DOHH2 (cell line): ENCODE measurements around the gene GRHL3.

ENCODE experiments used
- H3F3A ChIP-seq: fragments of 200-600 bp; sonication (generic), shearing (Covaris generic); 2 replicates; pipeline ENCODE4 v1.6.0; 2016; ENCODE audit warnings: antibody characterized with exemption, mild to moderate bottlenecking; ENCODE audit not compliant: control insufficient read depth, insufficient read depth
- H3K27ac ChIP-seq: fragments of 200-600 bp; sonication (generic); 2 replicates; pipeline ENCODE4 v1.5.1; 2014; ENCODE audit warnings: low read depth, mild to moderate bottlenecking, low read length, moderate library complexity
- H3K27me3 ChIP-seq: fragments of 200-600 bp; sonication (generic); 2 replicates; pipeline ENCODE4 v1.6.1; 2014; ENCODE audit warnings: mild to moderate bottlenecking, low read length, mixed read lengths; ENCODE audit not compliant: control insufficient read depth
- H3K36me3 ChIP-seq: fragments of 200-600 bp; sonication (generic); 2 replicates; pipeline ENCODE4 v1.6.1; 2014; ENCODE audit warnings: mild to moderate bottlenecking, low read length, moderate library complexity, mixed read lengths; ENCODE audit not compliant: control insufficient read depth
- H3K4me1 ChIP-seq: fragments of 200-600 bp; sonication (generic); 2 replicates; pipeline ENCODE4 v1.6.1; 2014; ENCODE audit warnings: mild to moderate bottlenecking, low read length, mixed read lengths; ENCODE audit not compliant: control insufficient read depth
- H3K4me2 ChIP-seq: fragments of 200-600 bp; sonication (generic); 2 replicates; pipeline ENCODE4 v1.6.0; 2014; ENCODE audit warnings: mild to moderate bottlenecking, low read length, moderate library complexity
- H3K4me3 ChIP-seq: fragments of 200-600 bp; sonication (generic); 2 replicates; pipeline ENCODE4 v1.5.1; 2014; ENCODE audit warnings: mild to moderate bottlenecking, low read length, mixed read lengths
- H3K79me2 ChIP-seq: fragments of 200-600 bp; sonication (generic); 2 replicates; pipeline ENCODE4 v1.6.1; 2014; ENCODE audit warnings: mild to moderate bottlenecking, low read length, mixed read lengths; ENCODE audit not compliant: control insufficient read depth
- H3K9me2 ChIP-seq: fragments of 200-600 bp; sonication (generic); replicated peaks from 2 replicates; pipeline ENCODE4 v1.6.1; 2014; ENCODE audit warnings: mild to moderate bottlenecking, low read length, mixed read lengths; ENCODE audit not compliant: control insufficient read depth
- H3K9me3 ChIP-seq: fragments of 200-600 bp; sonication (generic); 2 replicates; pipeline ENCODE4 v1.6.1; 2014; ENCODE audit warnings: antibody characterized with exemption, low read length, mixed read lengths; ENCODE audit not compliant: control insufficient read depth, insufficient read depth
- H4K20me1 ChIP-seq: fragments of 200-600 bp; sonication (generic); 2 replicates; pipeline ENCODE4 v1.6.0; 2014; ENCODE audit warnings: low read depth, mild to moderate bottlenecking, antibody characterized with exemption, low read length, moderate library complexity; ENCODE audit not compliant: control insufficient read depth, insufficient read depth
- EZH2phosphoT487 ChIP-seq: fragments of 200-600 bp; sonication (generic); IDR thresholded peaks from 2 replicates; pipeline ENCODE4 v1.6.1; 2017; ENCODE audit warnings: borderline replicate concordance, mild to moderate bottlenecking, antibody characterized with exemption, low read length, moderate library complexity, mixed read lengths
- TF ChIP-seq, protein P1 (sequence below): fragments of 200-600 bp; sonication (generic); IDR thresholded peaks from one replicate; pipeline ENCODE4 v1.5.1; 2014; ENCODE audit warnings: antibody characterized with exemption, mild to moderate bottlenecking, low read depth, low read length; ENCODE audit not compliant: poor library complexity, severe bottlenecking

GRHL3 gene

DNA sequence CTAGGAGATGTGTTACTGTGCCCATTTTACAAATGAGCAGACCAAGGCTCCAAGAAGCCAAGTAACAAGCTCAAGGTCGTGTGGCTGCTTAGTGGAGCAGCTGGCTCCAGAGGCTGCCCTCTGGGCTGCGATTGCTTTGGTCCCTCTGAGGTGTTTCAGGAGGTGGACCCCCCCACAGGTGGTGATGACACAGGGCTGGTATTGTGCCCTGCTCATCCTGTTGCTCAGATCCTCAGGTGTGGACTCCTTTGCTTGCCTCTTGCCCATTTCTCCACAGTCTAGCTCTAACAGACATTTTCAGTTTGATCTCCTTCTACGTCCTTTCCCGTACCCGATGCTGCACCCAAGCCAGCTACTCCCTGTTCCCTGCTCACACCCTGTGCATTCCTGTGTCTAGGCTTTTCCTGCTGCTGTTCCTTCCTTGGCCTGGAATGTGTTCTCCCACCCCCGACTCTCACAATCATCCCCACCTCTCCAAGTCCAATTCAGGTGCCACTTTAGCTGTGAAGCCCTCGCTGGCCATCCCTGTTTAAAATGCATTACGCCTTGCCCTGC, 28.1 kb upstream of the GRHL3 start:
- H3K27me3 ChIP-seq, result peaks cover 2% of the 10 kb centered on the region; the same call in 1 of the 2 replicates
- H3F3A ChIP-seq, result no peaks in the 10 kb centered on the region
- H3K79me2 ChIP-seq, result no peaks in the 10 kb centered on the region
- no peaks in the 10 kb centered on the region for H3K36me3 ChIP-seq
- no peaks in the 10 kb centered on the region for H4K20me1 ChIP-seq
- no peaks in the 10 kb centered on the region for H3K4me1 ChIP-seq
- H3K27ac ChIP-seq, result no peak overlapping the region
- no peaks in the 10 kb centered on the region for H3K9me2 ChIP-seq
- TF ChIP-seq, protein P1, sequence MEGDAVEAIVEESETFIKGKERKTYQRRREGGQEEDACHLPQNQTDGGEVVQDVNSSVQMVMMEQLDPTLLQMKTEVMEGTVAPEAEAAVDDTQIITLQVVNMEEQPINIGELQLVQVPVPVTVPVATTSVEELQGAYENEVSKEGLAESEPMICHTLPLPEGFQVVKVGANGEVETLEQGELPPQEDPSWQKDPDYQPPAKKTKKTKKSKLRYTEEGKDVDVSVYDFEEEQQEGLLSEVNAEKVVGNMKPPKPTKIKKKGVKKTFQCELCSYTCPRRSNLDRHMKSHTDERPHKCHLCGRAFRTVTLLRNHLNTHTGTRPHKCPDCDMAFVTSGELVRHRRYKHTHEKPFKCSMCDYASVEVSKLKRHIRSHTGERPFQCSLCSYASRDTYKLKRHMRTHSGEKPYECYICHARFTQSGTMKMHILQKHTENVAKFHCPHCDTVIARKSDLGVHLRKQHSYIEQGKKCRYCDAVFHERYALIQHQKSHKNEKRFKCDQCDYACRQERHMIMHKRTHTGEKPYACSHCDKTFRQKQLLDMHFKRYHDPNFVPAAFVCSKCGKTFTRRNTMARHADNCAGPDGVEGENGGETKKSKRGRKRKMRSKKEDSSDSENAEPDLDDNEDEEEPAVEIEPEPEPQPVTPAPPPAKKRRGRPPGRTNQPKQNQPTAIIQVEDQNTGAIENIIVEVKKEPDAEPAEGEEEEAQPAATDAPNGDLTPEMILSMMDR, result no peak
- no peak for TF ChIP-seq EZH2phosphoT487
- no peak overlapping the region for H3K4me3 ChIP-seq
- H3K9me3 ChIP-seq, result no peaks in the 10 kb centered on the region
- no peak overlapping the region for H3K4me2 ChIP-seq

DNA sequence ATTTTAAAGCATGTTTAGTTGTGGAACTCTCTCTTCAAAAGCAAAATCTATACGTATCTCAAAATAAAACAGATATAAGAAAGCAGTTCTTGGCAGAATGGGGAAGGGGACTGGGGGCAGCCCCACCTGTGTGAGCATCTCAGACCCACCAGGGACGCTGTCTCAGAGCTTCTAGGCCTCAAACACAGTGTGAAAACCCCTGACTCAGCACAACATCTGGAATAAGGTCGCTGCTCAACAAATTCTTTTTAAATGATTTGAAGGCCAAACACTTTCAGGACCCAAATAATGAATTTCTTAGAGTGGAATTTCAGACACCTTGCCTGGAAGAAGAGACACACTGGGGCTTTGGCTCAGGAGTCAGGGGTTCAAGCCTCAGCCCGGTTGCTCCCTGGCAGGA, 27.1 kb upstream of the GRHL3 start:
- Histone ChIP-seq H3K4me1 (no peaks in the 10 kb centered on the region), H3F3A (no peaks in the 10 kb centered on the region), H4K20me1 (no peaks in the 10 kb centered on the region), H3K36me3 (no peaks in the 10 kb centered on the region), H3K27ac (no peak overlapping the region), H3K4me3 (no peak overlapping the region), H3K27me3 (peaks cover 5% of the 10 kb centered on the region; the same call in 1 of the 2 replicates), H3K9me3 (no peaks in the 10 kb centered on the region), H3K4me2 (no peak overlapping the region), H3K9me2 (no peaks in the 10 kb centered on the region), H3K79me2 (no peaks in the 10 kb centered on the region)
- no peak for TF ChIP-seq EZH2phosphoT487
- TF ChIP-seq, protein P1, result no peak

DNA sequence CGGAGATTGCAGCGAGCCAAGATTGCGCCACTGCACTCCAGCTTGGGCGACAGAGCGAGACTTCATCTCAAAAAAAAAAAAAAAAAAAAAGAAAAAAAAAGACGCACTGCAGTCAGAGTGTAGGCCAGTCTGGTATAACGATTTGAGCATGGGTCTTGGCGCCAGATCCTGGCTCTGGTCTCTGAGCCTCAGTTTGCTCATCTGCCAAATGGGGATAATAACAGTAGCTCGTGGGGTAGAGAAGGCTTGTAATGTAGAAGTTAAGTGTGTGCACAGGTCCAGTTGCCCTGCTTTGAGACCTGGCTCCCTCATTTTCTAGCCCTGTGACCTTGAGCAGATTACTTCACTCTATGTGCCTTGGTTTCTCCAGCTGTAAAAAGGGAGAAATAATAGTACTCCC, 26.3 kb upstream of the GRHL3 start:
- no peak overlapping the region for H3K27ac ChIP-seq
- no peaks in the 10 kb centered on the region for H3K9me3 ChIP-seq
- TF ChIP-seq, protein P1, result no peak
- no peak for TF ChIP-seq EZH2phosphoT487
- no peaks in the 10 kb centered on the region for H3F3A ChIP-seq
- H3K27me3 ChIP-seq, result peaks cover 7% of the 10 kb centered on the region; the same call in 1 of the 2 replicates
- H4K20me1 ChIP-seq, result no peaks in the 10 kb centered on the region
- H3K79me2 ChIP-seq, result no peaks in the 10 kb centered on the region
- H3K4me1 ChIP-seq, result no peaks in the 10 kb centered on the region
- H3K36me3 ChIP-seq, result no peaks in the 10 kb centered on the region
- no peaks in the 10 kb centered on the region for H3K9me2 ChIP-seq
- no peak overlapping the region for H3K4me2 ChIP-seq
- no peak overlapping the region for H3K4me3 ChIP-seq
